HFFc6 (cell line): Measurements from ENCODE around the gene KCND3. TPM values are rescaled to one million over a fixed set of nuclear protein-coding genes. Genes with fewer than 3 reads are reported as not detected.

Experiments
- DNase-seq: peaks from one replicate; pipeline ENCODE4 v3.0.0-alpha.2; 2018
- H3K27ac Mint-ChIP-seq: 2 replicates; pipeline ENCODE4 v1.8.0; 2020; ENCODE audit warnings: mild to moderate bottlenecking, mixed read lengths
- H3K27me3 Mint-ChIP-seq: 2 replicates; pipeline ENCODE4 v1.8.0; 2021; ENCODE audit warnings: mild to moderate bottlenecking, moderate library complexity, mixed read lengths; ENCODE audit not compliant: insufficient read depth
- H3K36me3 Mint-ChIP-seq: 2 replicates; pipeline ENCODE4 v1.8.0; 2021; ENCODE audit warnings: low read depth, mixed read lengths
- H3K4me1 Mint-ChIP-seq: 2 replicates; pipeline ENCODE4 v1.8.0; 2020; ENCODE audit warnings: low read depth, mixed read lengths
- H3K4me3 Mint-ChIP-seq: 2 replicates; pipeline ENCODE4 v1.8.0; 2020; ENCODE audit warnings: mild to moderate bottlenecking, moderate library complexity, mixed read lengths
- H3K9me3 Mint-ChIP-seq: 2 replicates; pipeline ENCODE4 v1.8.0; 2020; ENCODE audit warnings: mild to moderate bottlenecking, mixed read lengths
- CTCF ChIP-seq: fragments of 200-600 bp; sonication (generic); IDR thresholded peaks from 2 replicates; pipeline ENCODE4 v1.5.0; 2021; ENCODE audit warnings: antibody characterized with exemption, mild to moderate bottlenecking
- total RNA-seq, 6 experiments: library from RNA; stranded (reverse); fragmentation: NEBNext Ultra II Directional; extraction: Animal tissue kit (Norgen Biotek cat#: 25700); gene quantifications; 2 replicates in 1 of 6; 3 replicates in 5 of 6; pipeline ENCODE4 v1.2.3, GENCODE V29; 2021

The KCND3 gene
- total RNA-seq, 6 experiments from 2014 or later = 0.09 to 0.47 (median 0.12) TPM

DNA sequence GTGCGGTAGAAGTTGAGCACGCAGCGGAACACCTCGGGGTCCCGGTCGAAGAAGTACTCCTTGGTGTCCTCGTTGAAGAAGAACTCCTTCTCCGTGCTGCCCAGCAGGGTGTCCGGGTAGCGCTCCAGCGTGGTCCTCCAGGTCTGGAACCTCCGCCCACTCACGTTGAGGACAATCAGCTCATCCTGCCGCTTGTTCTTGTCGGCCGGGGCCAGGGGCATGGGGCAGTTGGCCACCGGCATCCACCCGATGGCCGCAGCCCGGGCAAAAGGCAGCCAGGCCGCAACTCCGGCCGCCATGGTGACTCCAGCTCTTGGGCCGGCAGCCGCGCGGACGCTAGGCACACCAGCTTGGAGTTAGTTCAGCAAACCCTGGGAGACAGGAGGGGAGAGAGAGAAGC is 7.0 kb downstream of the KCND3 start:
- Mint-ChIP-seq H3K36me3 (no peaks in the 10 kb centered on the region), H3K4me1 (no peaks in the 10 kb centered on the region), H3K27me3 (peaks cover 35% of the 10 kb centered on the region), H3K27ac (no peak overlapping the region), H3K9me3 (no peaks in the 10 kb centered on the region; the same call in 1 of the 2 replicates), H3K4me3 (no peak overlapping the region)
- TF ChIP-seq CTCF = no peak
- DNase-seq = no peak

GRCh38 chr1:111981871-111982270 is 7.6 kb downstream of the KCND3 start:
- Mint-ChIP-seq H3K27me3 (peaks cover 31% of the 10 kb centered on the region), H3K4me1 (no peaks in the 10 kb centered on the region), H3K4me3 (no peak overlapping the region), H3K36me3 (no peaks in the 10 kb centered on the region), H3K27ac (no peak overlapping the region), H3K9me3 (no peaks in the 10 kb centered on the region; the same call in 1 of the 2 replicates)
- no peak for DNase-seq
- no peak for TF ChIP-seq CTCF

GRCh38 chr1:111981090-111981489 is 8.4 kb downstream of the KCND3 start:
- Mint-ChIP-seq H3K27ac (no peak overlapping the region), H3K9me3 (no peaks in the 10 kb centered on the region; the same call in 1 of the 2 replicates), H3K4me1 (no peaks in the 10 kb centered on the region), H3K4me3 (no peak overlapping the region), H3K36me3 (no peaks in the 10 kb centered on the region), H3K27me3 (peaks cover 27% of the 10 kb centered on the region)
- no peak for DNase-seq
- no peak for TF ChIP-seq CTCF

- H3K27me3 Mint-ChIP-seq = peaks cover 29% of the 10 kb centered on the region
- TF ChIP-seq CTCF = no peak
- no peak overlapping the region for H3K27ac Mint-ChIP-seq
- H3K4me1 Mint-ChIP-seq = no peaks in the 10 kb centered on the region
- DNase-seq = no peak
- H3K9me3 Mint-ChIP-seq = no peaks in the 10 kb centered on the region; the same call in 1 of the 2 replicates
- H3K36me3 Mint-ChIP-seq = no peaks in the 10 kb centered on the region
- no peak overlapping the region for H3K4me3 Mint-ChIP-seq
These were observed 8.8 kb downstream of the KCND3 start for GRCh38 chr1:111980686-111981085.

- Mint-ChIP-seq H3K4me3 (no peak overlapping the region), H3K4me1 (no peaks in the 10 kb centered on the region), H3K36me3 (no peaks in the 10 kb centered on the region), H3K27ac (no peak overlapping the region), H3K27me3 (peaks cover 35% of the 10 kb centered on the region), H3K9me3 (no peaks in the 10 kb centered on the region; the same call in 1 of the 2 replicates)
- no peak for DNase-seq
- no peak for TF ChIP-seq CTCF
These were observed 10.8 kb downstream of the KCND3 start for GRCh38 chr1:111978695-111979094.

DNA sequence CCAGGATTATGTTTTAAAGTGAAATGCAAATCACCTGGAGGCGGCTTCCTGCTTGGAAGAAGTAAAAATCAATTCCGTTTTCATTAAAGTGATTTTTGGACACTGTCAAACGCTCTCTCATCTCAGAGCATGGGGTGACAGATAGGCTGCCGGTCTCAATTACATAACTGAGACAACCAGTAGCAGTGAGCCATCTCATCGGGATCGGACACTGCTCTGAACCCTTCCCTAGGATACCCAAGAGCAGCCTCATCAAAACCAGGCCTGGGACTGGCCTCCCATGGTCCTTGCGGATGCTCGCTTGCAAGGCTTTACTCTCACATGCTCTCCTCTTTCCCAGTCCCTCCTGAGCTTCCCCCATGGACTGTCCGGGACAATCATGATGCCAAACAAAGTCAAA is 12.1 kb downstream of the KCND3 start:
- Mint-ChIP-seq H3K27me3 (peaks cover 26% of the 10 kb centered on the region), H3K4me1 (no peaks in the 10 kb centered on the region), H3K27ac (no peak overlapping the region), H3K36me3 (no peaks in the 10 kb centered on the region), H3K9me3 (no peaks in the 10 kb centered on the region), H3K4me3 (no peak overlapping the region)
- no peak for TF ChIP-seq CTCF
- no peak for DNase-seq
